Panc1 (cell line): ENCODE data around the gene TALDO1. TPM values are rescaled to one million over a fixed set of nuclear protein-coding genes. Genes with fewer than 3 reads are reported as not detected.

Source experiments
- ATAC-seq: fragments of 200-7000 bp; cut with Tn5 transposase; 2 replicates; pipeline ENCODE4 v1.9.1; 2020; ENCODE audit warnings: mild to moderate bottlenecking, moderate library complexity
- BruUV-seq: library from RNA; stranded (reverse); fragments of 400-500 nt; replicated peaks from 2 replicates; lab custom pipeline; 2021; lab: Mats Ljungman, UMichigan
- CTCF ChIA-PET: fragments of 300-600 bp; sonication (Branson Sonifier 250); formaldehyde crosslinking; loops from one replicate; lab custom pipeline; 2022; ENCODE audit warnings: antibody characterized with exemption; lab: Charles Lee
- POLR2A ChIA-PET: fragments of 300-600 bp; sonication (Branson Sonifier 250); formaldehyde crosslinking; loops from one replicate; lab custom pipeline; 2022; ENCODE audit warnings: antibody characterized with exemption; lab: Charles Lee
- DNase-seq: peaks from one replicate; pipeline ENCODE4 v3.0.0-alpha.2; 2010; ENCODE audit warnings: low read depth, low spot score
- H3K27ac ChIP-seq: 2 replicates; pipeline ENCODE4 v1.5.1; 2011; ENCODE audit warnings: mild to moderate bottlenecking, low read length, inconsistent platforms
- H3K27me3 ChIP-seq: fragments of 200-500 bp; sonication (Bioruptor generic); 2 replicates; pipeline ENCODE4 v1.6.0; 2014; ENCODE audit warnings: low read length, inconsistent platforms; ENCODE audit not compliant: control insufficient read depth, insufficient read depth
- H3K36me3 ChIP-seq: fragments of 200-500 bp; sonication (Bioruptor generic); 2 replicates; pipeline ENCODE4 v1.5.1; 2014; ENCODE audit warnings: inconsistent platforms, mild to moderate bottlenecking, low read length, moderate library complexity; ENCODE audit not compliant: control insufficient read depth, insufficient read depth
- H3K4me1 ChIP-seq: 2 replicates; pipeline ENCODE4 v1.5.1; 2011; ENCODE audit warnings: inconsistent platforms, mild to moderate bottlenecking, low read length, moderate library complexity; ENCODE audit not compliant: control insufficient read depth, insufficient read depth
- H3K4me3 ChIP-seq, 2 experiments: 2 replicates each; pipeline ENCODE4 v1.5.1; 2011 to 2012; ENCODE audit warnings: low read depth in 2 of 2, low read length in 2 of 2, mild to moderate bottlenecking in 2 of 2, inconsistent platforms in 1 of 2, moderate library complexity in 1 of 2
- H3K9me3 ChIP-seq: fragments of 200-500 bp; sonication (Bioruptor generic); 2 replicates; pipeline ENCODE4 v1.5.1; 2014; ENCODE audit warnings: low read depth, mild to moderate bottlenecking, inconsistent platforms, low read length, moderate library complexity; ENCODE audit not compliant: control insufficient read depth, insufficient read depth
- POLR2AphosphoS5 ChIP-seq: IDR thresholded peaks from 2 replicates; pipeline ENCODE4 v1.6.1; 2012; ENCODE audit warnings: mild to moderate bottlenecking, low read depth, low read length, moderate library complexity
- SIN3A ChIP-seq: IDR thresholded peaks from 2 replicates; pipeline ENCODE4 v1.6.1; 2012; ENCODE audit warnings: low read depth, mild to moderate bottlenecking, low read length, moderate library complexity, borderline replicate concordance; ENCODE audit not compliant: insufficient read depth
- TCF7L2 ChIP-seq: IDR thresholded peaks from 2 replicates; pipeline ENCODE4 v1.6.1; 2011; ENCODE audit warnings: mild to moderate bottlenecking, low read depth, low read length, inconsistent platforms
- in situ Hi-C: cut with HindIII; loops from 2 replicates; pipeline ENCODE4 v1.10.0; 2016; ENCODE audit warnings: low sequenced_read_pairs, low pct_unique_long_range_greater_than_20kb
- intact Hi-C: fragments of 100-400 bp; cut with micrococcal nuclease; formaldehyde crosslinking; loops from one replicate; pipeline ENCODE4 v1.10.0; 2022; ENCODE audit not compliant: unreplicated experiment
- total RNA-seq: library from RNA; stranded (reverse); gene quantifications from one replicate; pipeline ENCODE4 v1.2.1, GENCODE V29; 2021; ENCODE audit not compliant: unreplicated experiment
- TF ChIP-seq, protein P1 (sequence below), 2 experiments: IDR thresholded peaks; 2 replicates each; pipeline ENCODE4 v1.6.1; 2011 to 2012; ENCODE audit warnings: low read depth in 2 of 2, control low read depth in 1 of 2, low read length in 1 of 2, mild to moderate bottlenecking in 1 of 2, moderate library complexity in 1 of 2; ENCODE audit not compliant: insufficient read depth in 1 of 2
- TF ChIP-seq, protein P2 (sequence below): fragments of 450-650 bp; IDR thresholded peaks from 2 replicates; pipeline ENCODE4 v1.5.1; 2017; ENCODE audit warnings: mild to moderate bottlenecking

The TALDO1 gene
- total RNA-seq, 1 experiment from 2014 or later = 257 TPM

DNA sequence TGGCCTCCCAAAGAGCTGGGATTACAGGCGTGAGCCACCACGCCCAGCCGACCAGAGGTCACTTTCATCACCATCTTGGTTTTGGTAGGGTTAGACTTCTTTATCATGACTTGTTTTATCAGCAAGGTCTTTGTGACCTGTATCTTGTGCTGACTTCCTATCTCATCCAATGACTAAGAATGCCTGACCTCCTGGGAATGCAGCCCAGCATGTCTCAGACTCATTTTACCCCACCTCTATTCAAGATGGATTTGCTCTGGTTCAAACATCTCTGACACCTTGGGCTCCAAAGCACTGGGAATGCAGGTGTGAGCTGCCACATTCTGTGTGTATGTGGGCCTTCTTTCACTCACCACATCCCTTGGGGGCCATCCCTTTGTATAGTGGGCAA, 5.1 kb upstream of the TALDO1 start:
- no peak for DNase-seq
- no peaks in the 10 kb centered on the region for H3K9me3 ChIP-seq
- intact Hi-C loops = no loop called here

DNA sequence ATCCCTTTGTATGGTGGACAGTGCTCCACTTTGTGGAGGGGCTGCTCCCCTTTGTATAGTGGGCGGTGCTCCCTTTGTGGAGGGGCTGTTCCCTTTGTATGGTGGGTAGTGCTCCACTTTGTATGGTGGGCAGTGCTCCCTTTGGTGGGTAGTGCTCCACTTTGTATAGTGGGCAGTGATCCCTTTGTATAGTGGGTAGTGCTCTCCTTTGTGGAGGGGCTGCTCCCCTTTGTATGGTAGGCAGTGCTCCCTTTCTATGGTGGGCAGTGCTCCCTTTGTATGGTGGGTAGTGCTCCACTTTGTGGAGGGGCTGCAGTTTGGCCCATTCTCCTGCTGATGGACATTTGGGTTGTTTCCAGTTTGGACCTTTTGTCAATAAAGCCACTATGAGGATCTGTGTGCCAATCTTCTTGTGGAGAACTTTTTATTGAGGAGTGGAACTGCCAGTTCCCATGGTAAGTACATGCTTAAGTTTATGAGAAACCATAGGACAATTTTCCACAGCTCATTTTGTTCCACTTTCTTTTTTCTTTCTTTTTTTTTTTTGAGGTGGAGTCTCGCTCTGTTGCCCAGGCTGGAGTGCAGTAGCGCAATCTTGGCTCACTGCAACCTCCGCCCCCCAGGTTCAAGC, 4.6 kb upstream of the TALDO1 start:
- intact Hi-C loops = no loop called here
- ATAC-seq (no peak), DNase-seq (no peak)
- ChIA-PET CTCF (interaction anchor here (0.6 to 0.8 kb wide), 2 partner anchors 117 to 381 kb away, joined by 3 to 5 read pairs; no protein-coding TSS in a partner anchor), POLR2A (no interaction called here)
- in situ Hi-C loops = no loop called here
- H3K27me3 ChIP-seq = no peaks in the 10 kb centered on the region
- peaks cover 7% of the 10 kb centered on the region for H3K4me1 ChIP-seq
- H3K4me3 ChIP-seq = no peak overlapping the region
- TF ChIP-seq, protein P1, sequence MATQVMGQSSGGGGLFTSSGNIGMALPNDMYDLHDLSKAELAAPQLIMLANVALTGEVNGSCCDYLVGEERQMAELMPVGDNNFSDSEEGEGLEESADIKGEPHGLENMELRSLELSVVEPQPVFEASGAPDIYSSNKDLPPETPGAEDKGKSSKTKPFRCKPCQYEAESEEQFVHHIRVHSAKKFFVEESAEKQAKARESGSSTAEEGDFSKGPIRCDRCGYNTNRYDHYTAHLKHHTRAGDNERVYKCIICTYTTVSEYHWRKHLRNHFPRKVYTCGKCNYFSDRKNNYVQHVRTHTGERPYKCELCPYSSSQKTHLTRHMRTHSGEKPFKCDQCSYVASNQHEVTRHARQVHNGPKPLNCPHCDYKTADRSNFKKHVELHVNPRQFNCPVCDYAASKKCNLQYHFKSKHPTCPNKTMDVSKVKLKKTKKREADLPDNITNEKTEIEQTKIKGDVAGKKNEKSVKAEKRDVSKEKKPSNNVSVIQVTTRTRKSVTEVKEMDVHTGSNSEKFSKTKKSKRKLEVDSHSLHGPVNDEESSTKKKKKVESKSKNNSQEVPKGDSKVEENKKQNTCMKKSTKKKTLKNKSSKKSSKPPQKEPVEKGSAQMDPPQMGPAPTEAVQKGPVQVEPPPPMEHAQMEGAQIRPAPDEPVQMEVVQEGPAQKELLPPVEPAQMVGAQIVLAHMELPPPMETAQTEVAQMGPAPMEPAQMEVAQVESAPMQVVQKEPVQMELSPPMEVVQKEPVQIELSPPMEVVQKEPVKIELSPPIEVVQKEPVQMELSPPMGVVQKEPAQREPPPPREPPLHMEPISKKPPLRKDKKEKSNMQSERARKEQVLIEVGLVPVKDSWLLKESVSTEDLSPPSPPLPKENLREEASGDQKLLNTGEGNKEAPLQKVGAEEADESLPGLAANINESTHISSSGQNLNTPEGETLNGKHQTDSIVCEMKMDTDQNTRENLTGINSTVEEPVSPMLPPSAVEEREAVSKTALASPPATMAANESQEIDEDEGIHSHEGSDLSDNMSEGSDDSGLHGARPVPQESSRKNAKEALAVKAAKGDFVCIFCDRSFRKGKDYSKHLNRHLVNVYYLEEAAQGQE (IDR thresholded peaks at IDR 0.05; ENCODE audit: insufficient read depth in 1 of 2, low read depth in 2 of 2, low read length in 1 of 2) = no peak
- TF ChIP-seq POLR2AphosphoS5 = no peak
- TF ChIP-seq TCF7L2 = no peak
- TF ChIP-seq SIN3A = no peak
- BruUV-seq = no TSS peak
- no peaks in the 10 kb centered on the region for H3K9me3 ChIP-seq
- H3K27ac ChIP-seq = no peak overlapping the region
- H3K36me3 ChIP-seq = no peaks in the 10 kb centered on the region

More for the DNA sequence above, 5.1 kb upstream of the TALDO1 start:
- TF ChIP-seq TCF7L2 = no peak
- TF ChIP-seq POLR2AphosphoS5 = no peak
- TF ChIP-seq, protein P1 (IDR thresholded peaks at IDR 0.05; ENCODE audit: insufficient read depth in 1 of 2, low read depth in 2 of 2, low read length in 1 of 2) = no peak
- TF ChIP-seq, protein P2, sequence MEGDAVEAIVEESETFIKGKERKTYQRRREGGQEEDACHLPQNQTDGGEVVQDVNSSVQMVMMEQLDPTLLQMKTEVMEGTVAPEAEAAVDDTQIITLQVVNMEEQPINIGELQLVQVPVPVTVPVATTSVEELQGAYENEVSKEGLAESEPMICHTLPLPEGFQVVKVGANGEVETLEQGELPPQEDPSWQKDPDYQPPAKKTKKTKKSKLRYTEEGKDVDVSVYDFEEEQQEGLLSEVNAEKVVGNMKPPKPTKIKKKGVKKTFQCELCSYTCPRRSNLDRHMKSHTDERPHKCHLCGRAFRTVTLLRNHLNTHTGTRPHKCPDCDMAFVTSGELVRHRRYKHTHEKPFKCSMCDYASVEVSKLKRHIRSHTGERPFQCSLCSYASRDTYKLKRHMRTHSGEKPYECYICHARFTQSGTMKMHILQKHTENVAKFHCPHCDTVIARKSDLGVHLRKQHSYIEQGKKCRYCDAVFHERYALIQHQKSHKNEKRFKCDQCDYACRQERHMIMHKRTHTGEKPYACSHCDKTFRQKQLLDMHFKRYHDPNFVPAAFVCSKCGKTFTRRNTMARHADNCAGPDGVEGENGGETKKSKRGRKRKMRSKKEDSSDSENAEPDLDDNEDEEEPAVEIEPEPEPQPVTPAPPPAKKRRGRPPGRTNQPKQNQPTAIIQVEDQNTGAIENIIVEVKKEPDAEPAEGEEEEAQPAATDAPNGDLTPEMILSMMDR = no peak
- TF ChIP-seq SIN3A = no peak
- Histone ChIP-seq H3K27ac (no peak overlapping the region), H3K27me3 (no peaks in the 10 kb centered on the region), H3K36me3 (no peaks in the 10 kb centered on the region), H3K4me3 (no peak overlapping the region), H3K4me1 (peaks cover 11% of the 10 kb centered on the region)
- ChIA-PET CTCF (no interaction called here), POLR2A (no interaction called here)
- ATAC-seq = no peak
- no TSS peak for BruUV-seq
- in situ Hi-C loops = no loop called here
